ENCODE results near the gene INSIG1.

INSIG1 gene

DNA sequence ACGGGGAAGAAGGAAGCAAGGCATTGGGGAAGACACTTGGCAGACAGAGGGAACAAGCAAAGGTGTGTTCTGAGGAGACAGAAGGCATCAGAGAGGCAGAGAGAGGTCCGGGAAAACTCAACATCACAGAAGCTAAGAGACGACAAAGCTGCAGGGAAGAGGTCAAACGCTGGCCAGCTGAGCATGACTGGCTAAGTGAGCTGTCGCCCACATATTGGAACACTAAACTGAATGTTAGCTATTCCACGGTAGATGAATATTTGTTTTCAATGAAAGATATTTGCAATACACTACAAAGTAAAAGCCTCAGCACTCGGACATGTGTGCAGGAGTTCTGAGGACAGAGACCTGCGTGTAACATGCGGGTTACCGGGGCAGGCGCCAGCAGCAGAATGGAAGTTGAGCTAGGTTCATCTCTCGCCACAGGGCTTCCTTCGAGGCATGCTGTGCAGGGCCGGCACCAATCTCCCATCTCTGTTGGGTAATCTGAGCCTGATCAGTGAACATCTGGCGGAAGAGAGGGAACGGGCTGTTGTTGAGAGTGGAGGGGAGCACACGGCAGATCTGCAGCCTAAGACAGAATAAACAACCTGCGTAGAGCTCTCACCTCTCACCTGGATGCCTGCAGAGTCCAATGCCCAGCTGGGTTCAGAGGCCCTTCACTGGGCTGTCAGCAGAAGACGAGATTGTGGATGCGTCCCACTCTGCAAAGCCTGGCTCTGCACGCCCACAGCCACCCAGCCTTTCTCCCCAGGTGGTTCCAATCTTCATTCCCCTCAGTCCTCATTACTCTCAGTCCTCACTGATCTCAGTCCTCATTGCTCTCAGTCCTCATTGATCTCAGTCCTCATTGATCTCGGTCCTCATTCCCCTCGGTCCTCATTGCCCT lies 35.9 kb downstream of the INSIG1 start:
- DNase-seq, result no peak

DNA sequence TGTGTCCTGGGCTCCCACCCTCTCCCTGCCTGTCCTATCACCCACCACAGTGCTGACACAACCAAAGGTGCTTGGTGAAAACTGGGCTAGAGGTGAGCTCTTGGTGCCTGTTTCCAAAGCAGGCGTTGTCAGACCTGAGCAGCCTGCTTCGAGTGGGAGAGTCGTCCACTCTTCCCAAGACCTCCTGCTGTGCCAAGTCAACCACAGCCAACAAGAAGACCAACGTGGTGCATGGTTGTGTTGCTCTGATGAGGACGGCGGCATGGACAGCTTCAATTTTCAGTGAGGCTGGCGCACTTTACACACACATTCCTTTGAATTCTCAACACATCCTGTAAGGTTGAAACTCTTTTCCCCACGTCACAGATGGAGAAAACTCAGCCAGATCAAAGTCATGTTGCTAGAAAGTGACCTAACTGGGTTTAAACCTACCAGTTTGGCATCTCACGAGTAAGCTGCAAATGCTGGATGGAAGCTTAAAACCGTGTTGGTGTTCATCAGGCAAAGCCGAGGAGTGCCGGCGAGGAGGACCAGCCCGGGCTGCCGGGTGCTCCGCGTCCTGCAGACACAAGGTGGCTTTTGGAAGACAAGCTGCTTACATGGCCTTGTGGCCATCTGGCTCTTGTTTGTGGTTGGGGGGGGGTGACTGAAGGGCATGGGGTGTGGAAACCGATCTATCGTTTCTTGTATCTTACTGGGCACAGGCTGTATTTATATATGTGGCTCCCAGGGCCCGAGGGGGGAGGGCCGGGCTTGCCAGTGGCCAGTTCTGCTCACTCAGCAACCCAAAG lies 39.3 kb downstream of the INSIG1 start:
- DNase-seq, result no peak

DNA sequence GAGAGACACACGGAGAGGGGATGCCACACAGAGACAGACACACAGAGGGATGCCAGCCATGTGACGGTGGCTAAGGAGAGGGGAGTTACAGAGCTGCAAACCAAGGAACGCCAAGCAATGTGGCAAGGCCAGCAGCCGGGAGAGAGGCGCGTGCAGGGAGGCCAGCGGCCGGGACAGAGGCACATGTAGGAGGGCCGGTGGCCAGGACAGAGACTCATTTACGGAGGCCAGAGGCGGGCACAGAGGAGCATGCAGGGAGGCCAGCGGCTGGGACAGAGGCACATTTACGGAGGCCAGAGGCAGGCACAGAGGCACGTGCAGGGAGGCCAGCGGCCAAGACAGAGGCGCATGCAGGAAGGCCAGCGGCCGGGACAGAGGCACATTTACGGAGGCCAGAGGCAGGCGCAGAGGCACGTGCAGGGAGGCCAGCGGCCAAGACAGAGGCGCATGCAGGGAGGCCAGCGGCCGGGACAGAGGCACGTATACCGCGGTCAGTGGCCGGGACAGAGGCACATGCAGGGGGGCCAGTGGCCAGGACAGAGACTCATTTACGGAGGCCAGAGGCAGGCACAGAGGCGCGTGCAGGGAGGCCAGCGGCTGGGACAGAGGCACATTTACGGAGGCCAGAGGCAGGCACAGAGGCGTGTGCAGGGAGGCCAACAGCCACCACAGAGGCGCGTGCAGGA lies 40.4 kb downstream of the INSIG1 start:
- DNase-seq, result no peak

DNA sequence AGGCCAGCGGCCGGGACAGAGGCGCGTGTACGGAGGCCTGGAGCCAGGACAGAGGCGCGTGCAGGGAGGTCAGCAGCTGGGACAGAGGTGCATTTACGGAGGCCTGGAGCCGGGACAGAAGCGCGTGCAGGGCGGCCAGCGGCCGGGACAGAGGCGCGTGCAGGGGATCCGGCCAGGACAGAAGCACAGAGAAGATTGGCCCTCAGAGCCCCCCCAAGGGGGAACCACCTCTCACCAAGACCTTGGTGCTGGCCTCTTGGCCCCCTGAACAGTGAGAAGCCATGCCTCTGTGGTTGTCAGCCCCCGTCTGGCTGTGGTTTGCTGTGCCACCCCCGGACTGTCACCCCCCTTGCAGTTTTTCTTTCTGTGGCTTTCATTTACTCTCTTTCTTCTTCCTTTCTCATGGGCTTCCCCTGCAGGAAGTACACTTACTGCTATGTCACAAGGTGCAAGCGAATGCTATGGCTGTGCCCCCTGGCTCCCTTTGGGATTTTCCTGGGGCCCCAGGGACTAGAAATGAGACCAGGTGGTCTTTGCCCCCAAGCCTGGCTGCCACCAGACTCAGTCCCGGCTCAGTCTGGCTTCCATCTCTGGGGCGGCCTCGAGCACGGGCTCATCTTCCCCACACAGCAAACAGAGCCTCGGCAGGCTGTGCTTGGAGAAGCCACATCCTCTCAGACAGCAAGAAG lies 41.1 kb downstream of the INSIG1 start:
- DNase-seq, result peak; percentile 26 to 46

DNA sequence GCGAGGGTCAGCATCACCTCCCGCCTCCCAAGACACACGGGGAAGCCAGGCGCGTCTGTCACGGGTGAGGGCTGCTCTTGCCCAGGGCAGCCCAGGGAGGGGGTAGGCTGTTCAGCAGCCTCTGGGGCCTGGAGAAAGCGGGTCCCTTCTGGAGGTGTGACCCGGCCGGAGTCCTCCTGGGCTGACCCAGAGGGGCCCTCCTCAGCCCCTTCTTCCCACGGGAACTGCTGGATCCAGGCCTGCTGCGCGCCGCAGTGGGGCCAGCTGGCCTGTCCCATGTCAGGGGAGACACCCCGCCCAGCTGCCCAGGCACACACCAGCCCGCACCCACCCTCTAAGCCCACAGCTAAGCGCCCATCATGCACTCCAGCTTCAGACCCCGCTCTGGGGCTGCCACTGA lies 41.8 kb downstream of the INSIG1 start:
- DNase-seq, result no peak

DNA sequence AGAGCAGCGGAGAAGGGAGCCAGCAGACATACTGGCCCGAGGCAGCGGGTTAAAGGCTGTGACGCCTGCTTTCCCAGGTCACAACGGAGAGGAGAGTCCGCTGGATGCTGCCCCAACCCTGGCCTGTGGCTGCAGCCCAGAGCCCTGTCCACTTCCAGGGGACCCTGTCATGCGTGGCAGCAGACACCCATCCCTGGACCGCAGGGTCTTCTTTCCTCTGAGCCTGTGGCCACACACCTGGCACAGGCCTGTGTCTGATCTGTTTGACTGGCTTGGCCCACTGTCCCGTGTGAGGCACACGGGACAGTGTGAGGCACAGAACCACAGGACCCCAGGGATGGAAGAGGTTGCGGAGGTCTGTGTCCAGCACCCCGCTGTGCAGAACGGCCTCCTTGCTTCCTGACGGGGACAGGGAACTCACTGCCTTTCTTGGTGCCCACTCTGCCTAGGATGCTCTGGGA lies 42.4 kb downstream of the INSIG1 start:
- DNase-seq, result no peak

DNA sequence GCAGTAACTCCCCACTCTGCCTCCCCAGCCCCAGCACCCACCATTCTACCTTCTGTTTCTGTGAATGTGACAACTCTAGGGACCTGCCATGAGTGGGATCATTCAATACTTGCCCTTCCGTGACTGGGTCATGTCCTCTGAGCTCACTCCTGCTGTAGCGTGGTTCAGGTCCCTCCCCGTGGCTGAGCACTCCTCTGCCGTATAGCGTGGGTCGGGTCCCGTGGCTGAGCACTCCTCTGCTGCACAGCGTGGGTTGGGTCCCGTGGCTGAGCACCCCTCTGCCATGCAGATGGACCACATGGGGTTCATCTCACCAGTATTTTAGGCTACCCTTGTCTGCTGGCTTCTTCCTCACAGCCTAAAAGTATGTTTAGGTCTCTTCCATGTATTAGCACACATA lies 43.0 kb downstream of the INSIG1 start:
- no peak for DNase-seq

DNA sequence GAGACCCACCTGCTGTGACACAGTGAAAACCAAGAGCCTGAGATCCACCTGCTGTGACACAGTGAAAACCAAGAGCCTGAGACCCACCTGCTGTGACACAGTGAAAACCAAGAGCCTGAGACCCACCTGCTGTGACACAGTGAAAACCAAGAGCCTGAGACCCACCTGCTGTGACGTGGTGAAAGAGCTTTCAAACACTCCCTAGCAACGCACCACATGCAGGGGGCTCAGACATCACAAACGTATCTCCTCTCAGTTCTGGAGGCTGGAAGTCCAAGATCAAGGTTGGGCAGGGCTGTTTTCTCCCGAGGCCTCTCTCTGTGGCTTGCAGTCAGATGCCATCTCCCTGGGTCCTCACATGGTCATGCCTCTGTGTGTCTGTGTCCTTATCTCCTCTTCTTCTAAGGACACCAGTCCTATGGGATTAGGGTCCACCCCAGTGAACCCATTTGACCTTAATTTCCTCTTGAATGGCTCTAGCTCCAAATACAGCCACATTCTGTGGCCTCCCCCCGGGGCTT lies 43.8 kb downstream of the INSIG1 start:
- DNase-seq, result no peak

DNA sequence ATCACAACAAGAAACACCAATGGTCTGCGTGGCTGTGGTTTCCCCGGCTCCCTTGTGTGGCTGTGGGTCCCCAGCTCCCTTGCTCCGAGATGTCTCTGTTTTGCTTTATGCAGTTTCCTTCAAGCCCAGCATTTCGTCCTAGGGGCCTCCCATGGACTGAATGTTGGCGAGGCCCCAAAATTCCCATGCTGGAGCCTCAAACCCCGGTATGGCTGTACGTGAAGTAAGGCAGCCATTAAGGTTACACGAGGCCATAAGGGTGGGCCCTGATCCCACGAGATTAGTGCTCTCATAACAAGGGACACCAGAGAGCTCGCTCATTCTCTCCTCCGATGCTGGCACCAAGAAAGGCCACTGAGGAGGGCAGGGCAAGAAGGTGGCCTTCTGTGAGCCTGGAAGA lies 44.6 kb downstream of the INSIG1 start:
- DNase-seq, result no peak

DNA sequence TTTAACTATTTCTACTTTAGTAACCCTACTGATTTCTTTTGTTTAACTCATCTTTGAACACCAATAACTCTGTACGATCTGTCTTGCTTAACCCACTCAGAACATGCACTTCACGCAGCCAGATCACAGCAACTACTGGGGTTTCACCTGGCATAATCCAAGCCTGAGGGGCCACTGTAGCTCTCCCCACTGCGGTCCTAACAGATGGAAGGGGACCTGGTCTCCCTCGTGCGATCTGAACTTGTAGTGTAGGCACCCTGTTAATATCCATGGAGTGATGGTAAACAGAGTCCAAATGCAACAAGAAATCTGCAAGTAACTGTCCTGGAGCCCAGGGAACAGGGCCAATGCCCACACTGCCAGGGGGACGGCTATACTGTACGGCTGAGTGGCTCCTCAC lies 45.5 kb downstream of the INSIG1 start:
- no peak for DNase-seq

DNA sequence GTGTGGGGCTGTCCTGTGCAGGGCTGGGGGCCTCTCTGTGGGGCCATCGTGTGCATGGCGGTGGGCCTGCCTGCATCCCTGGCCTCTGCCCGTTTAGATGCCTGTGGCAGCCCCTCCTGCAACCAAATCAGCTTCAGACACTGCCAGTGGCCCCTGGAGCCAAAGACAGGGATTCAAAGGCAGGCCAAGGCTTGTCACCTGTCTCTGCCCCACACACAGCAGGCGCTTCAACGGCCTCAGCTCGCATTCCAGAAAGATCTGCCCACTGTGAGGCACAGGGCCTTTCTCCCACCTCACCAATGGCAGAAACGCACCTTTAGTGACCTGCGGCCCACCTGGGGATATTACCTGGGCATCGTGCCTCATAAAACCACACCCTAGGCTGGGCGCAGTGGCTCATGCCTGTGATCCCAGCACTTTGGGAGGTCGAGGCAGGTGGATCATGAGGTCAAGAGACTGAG lies 46.0 kb downstream of the INSIG1 start:
- no peak for DNase-seq

DNA sequence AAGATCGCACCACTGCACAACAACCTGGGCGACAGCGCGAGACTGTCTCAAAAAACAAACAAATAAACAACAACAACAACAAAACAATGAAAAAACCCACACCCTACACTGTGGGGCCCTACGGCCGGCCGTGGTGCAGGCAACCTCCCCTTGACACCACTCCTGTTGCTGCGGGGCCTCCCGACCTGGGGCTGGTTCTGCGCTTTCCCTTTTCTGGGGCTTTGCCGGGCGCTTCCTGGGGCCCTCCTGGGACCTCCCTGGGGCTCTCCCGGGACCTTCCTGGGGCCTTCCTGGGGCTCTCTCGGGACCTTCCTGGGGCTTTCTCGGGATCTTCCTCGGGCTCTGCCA lies 46.6 kb downstream of the INSIG1 start:
- peak; percentile 12 to 33 for DNase-seq

DNA sequence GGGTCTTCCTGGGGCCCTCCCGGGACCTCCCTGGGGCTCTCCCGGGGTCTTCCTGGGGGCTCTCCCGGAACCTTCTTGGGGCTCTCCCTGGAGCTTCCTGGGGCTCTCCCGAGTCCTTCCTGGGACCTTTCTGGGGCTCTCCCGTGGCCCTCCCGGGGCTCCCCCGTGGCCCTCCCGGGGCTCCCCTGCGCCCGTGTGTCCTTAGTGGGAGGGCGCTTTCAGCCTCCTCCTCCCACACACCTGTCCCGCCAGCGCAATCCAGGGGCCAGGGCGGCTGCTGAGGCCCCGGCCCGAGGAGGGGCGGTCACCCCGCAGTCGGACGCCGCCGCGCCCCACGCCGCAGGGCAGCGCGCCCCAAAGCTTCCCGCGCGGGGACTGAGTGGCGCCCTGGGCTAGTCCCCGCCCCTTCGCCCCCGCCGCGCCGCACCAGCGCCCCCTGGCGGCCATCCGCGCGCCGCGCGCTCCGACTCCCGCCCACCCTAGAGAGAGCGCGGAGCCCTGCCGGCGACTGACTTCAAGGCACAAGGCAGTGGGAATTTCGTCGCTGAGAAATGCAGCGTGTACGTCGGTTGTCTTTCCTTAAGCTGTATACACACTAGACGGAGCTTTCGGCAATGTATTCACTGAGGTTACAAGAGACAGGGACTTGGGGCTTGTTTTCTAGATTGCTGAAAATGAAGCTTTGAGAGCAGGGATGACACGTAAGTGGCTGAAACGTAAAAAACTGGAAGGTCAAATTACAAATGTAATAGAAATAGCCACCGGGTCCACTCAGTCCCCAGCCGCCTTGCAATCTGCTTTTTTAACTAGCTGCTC lies 47.1 kb downstream of the INSIG1 start:
- peak; percentile 78 to 83 for DNase-seq

DNA sequence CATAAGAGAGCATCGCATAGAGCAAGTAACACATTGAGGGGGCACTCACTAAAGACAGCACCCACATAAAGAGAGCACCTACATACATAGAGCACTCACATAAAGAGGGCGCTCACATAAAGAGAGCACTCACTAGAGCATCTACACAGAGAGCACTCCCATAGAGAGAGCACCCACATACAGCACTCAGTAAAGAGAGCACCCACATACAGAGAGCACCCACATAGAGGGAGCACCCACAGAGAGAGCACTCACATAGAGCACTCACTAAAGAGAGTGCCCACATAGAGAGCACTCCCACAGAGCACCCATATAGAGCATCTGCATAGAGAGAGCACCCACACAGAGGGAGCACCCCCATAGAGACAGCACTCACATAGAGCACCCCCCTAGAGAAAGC lies 47.8 kb downstream of the INSIG1 start:
- no peak for DNase-seq

DNA sequence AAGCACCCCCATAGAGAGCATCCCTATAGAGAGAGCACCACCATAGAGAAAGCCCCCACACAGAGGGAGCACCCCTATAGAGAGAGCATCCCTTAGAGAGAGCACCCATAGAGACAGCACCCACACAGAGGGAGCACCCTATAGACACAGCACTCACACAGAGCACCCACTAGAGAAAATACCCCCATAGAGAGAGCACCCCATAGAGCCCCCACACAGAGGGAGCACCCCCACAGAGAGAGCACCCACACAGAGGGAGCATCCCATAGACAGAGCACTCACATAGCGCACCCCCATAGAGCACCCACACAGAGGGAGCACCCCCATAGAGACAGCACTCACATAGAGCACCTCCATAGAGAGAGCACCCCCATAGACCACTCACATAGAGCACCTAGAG lies 48.6 kb downstream of the INSIG1 start:
- DNase-seq, result no peak

DNA sequence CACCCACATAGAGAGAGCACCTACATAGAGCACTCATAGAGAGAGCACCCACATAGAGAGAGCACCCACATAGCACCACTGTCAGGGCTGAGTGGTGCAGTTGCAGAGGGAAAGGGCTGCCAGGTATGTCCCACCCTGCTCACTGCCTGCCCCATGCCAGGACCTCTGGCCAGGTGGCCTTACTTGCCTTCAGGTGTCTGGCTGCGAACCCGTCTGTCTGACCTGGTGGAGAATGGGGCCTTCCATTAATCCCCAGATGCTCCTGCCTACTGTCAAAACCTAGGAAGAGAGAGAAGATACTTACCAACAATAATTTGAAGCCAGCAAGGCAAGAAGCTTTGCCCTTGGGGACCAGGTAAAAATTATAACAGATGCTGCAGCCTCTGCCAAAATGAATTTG lies 51.1 kb downstream of the INSIG1 start:
- DNase-seq, result no peak

DNA sequence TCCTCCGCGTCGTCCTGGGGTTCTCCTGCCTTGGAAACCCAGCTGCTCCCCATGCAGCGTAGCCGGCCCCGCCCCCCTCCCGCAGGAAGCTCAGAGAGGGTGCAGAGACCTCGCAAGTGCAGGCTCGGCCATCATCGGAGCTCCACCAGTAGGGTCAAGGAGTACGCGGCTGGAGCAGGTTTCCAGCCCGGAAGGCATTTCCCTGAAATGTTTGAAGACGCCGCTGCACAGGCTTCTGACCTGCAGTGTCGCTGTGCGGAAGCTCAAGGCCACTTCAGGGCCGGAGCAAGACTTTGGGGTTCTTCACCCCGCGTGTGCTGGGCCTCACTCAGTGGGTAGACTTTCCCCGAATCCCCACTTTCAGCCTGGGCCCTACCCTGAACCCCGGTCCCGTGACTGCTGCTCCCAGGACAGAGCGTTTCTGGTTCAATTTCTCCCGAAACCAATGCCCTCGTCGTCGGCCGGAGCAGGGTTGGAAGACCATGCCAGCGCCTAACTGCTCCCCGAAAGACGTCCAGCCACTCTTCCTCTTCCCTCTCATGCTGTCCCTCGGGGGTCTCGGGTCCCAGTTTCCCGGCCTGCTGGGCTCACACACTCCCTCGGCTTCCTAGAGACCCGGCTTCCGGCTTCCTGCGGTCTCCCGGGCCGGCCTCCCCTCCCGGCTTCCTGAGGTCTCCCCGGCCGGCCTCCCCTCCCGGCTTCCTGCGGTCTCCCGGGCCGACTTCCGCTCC lies 52.1 kb downstream of the INSIG1 start:
- DNase-seq, result no peak

DNA sequence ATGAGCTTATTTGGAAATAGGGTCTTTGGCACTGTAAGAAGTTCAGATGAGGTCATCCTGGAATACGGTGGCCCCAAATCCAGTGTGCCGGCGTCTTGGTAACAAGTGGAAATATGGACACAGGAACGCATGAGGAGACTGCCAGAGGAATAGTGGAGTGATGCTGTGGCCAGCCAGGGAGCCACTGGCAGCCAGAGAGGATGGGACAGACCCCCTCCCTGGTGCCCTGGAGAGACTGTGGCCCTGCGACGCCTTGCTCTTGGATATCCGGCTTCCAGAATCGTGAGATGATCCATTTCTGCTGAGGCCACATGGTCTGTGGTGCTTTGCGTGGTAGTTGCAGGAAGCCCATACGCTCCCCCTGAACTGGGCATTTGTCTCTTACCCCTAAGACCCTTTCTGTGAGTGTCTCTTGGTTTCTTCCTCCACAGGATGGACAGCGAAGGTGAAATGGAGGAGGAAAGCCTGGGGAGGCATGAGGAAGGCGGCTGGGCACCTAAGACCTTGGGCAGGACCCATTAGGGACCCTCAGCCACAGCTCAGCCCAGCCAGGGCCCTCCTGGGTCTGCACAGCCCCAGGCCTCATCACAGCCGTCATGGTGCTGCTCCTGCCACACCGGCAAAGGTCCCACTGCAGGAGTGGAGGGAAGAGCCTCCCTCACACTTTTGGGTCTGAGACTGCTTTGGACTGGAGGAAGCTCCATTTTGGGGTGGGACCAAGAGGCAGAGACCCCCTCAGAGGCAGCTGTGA lies 53.6 kb downstream of the INSIG1 start:
- no peak for DNase-seq

DNA sequence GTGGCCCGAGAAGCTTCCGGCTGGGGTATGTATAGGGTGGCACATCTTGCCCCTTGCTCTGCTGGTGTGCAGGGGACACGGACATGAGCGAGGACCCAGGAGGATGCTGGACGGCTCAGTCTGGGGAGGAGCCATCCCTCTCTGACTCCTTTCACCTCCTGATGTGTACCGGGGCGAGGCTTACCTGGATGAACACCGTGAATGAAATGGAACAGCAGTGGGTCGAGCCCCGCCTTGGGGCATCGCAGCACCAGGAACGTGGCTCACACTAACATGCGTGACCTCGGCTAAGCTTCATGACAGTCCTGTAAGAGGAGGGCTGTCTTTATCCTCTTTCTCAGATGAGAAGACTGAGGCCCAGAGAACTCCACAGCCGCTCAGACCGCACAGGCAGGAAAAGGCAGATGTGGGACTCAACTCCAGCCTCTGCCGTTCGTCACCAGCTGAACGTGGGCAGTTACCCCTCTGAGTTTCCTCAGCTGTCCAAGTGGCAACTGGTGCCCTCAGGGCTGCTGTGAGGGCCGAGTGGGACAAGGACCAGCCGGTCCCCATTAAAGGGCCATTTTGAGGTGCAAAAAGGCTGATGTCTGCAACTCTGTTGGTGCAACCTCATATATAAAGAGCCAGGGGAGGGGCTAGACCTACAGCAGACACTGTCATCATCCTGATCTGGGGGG lies 54.5 kb downstream of the INSIG1 start:
- DNase-seq, result no peak

DNA sequence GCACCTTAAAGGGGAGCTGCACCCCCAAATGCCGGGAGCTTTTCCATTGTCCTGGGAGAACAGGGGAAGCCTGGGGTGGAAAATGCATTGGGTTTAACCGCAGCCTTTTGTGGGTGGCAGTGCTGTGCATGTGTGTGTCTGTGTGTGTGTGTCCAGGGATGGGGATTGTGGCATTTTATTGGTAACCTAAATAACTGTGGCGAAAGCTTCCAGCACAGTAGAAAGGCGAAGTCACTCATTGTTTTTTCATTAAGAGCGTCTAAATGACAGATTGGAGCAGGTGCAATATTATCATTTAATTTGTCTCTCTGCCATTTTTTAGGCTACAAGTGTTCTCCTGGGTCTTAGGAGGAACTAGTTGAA lies 55.1 kb downstream of the INSIG1 start:
- DNase-seq, result no peak
